ENCODE results near the gene UBE2D2.
"Not testable (repeated sequence)": the region's sequence is repeated elsewhere in the genome, so short reads cannot be mapped to it uniquely, and the experiment has no call there.

UBE2D2 gene

GRCh38 chr5:139577689-139578290, 16.7 kb downstream of the UBE2D2 start:
- TF ChIP-seq CTCF (IDR thresholded peaks at IDR 0.05; ENCODE audit: low read depth, low read length, missing control alignments): no peak
- H3K4me3 ChIP-seq (ENCODE audit: low read depth, low read length): no peak overlapping the region
- no peak for DNase-seq (ENCODE audit: low read depth)

- no peak for DNase-seq (ENCODE audit: low read depth)
- TF ChIP-seq CTCF (IDR thresholded peaks at IDR 0.05; ENCODE audit: low read depth, low read length, missing control alignments): no peak
- H3K4me3 ChIP-seq (ENCODE audit: low read depth, low read length): no peak overlapping the region
Measured at GRCh38 chr5:139578325-139578724, 17.2 kb downstream of the UBE2D2 start.

- not testable (repeated sequence) for DNase-seq (ENCODE audit: low read depth); H3K4me3 ChIP-seq (ENCODE audit: low read depth, low read length)
Measured at GRCh38 chr5:139582181-139582580, 21.0 kb downstream of the UBE2D2 start.

GRCh38 chr5:139584137-139584536, 23.0 kb downstream of the UBE2D2 start:
- H3K4me3 ChIP-seq (ENCODE audit: low read depth, low read length): no peak overlapping the region
- TF ChIP-seq CTCF (IDR thresholded peaks at IDR 0.05; ENCODE audit: low read depth, low read length, missing control alignments): no peak
- DNase-seq (ENCODE audit: low read depth): no peak

- DNase-seq (ENCODE audit: low read depth); H3K4me3 ChIP-seq (ENCODE audit: low read depth, low read length): not testable (repeated sequence)
Measured at GRCh38 chr5:139588116-139588515, 27.0 kb downstream of the UBE2D2 start.

- no peak overlapping the region for H3K4me3 ChIP-seq (ENCODE audit: low read depth, low read length)
- DNase-seq (ENCODE audit: low read depth): no peak
- no peak for TF ChIP-seq CTCF (IDR thresholded peaks at IDR 0.05; ENCODE audit: low read depth, low read length, missing control alignments)
Measured at GRCh38 chr5:139588962-139589361, 27.8 kb downstream of the UBE2D2 start.

- TF ChIP-seq CTCF (IDR thresholded peaks at IDR 0.05; ENCODE audit: low read depth, low read length, missing control alignments): no peak
- no peak overlapping the region for H3K4me3 ChIP-seq (ENCODE audit: low read depth, low read length)
- peak; percentile 40 for DNase-seq (ENCODE audit: low read depth)
Measured at GRCh38 chr5:139592289-139592688, 31.1 kb downstream of the UBE2D2 start.

- H3K4me3 ChIP-seq (ENCODE audit: low read depth, low read length): not testable (repeated sequence)
Measured at GRCh38 chr5:139593076-139593475, 31.9 kb downstream of the UBE2D2 start.

More at GRCh38 chr5:139593076-139593475, 31.9 kb downstream of the UBE2D2 start:
- DNase-seq (ENCODE audit: low read depth): not testable (repeated sequence)

All from GM12864 (cell line).